Endothelial cell of umbilical vein (primary cell): ENCODE results near the gene PAK4. TPM values are rescaled to one million over a fixed set of nuclear protein-coding genes. Genes with fewer than 3 reads are reported as not detected.
"Not testable (repeated sequence)": the region's sequence is repeated elsewhere in the genome, so short reads cannot be mapped to it uniquely, and the experiment has no call there.

Experiments used
- BruUV-seq: library from RNA; stranded (reverse); fragments of 400-500 nt; replicated peaks from 2 replicates; lab custom pipeline; 2021; lab: Mats Ljungman, UMichigan
- CTCF ChIA-PET: fragments of 300-600, 350-600 bp; sonication (Branson Sonifier 250); formaldehyde crosslinking; loops from one replicate; lab custom pipeline; 2021; ENCODE audit warnings: antibody characterized with exemption, inconsistent platforms; lab: Charles Lee
- POLR2A ChIA-PET: fragments of 300-600, 350-600 bp; sonication (Branson Sonifier 250); formaldehyde crosslinking; loops from one replicate; lab custom pipeline; 2021; ENCODE audit warnings: antibody characterized with exemption, inconsistent platforms; lab: Charles Lee
- DNase-seq: peaks from one replicate; pipeline ENCODE4 v3.0.0-alpha.2; 2011; ENCODE audit warnings: low read depth, low spot score
- FAIRE-seq: peaks from 2 replicates; lab custom pipeline; 2011; peaks lifted over from hg19 to GRCh38; lab: Jason Lieb, UNC
- H2AFZ ChIP-seq: 2 replicates; pipeline ENCODE4 v1.6.0; 2012; ENCODE audit warnings: low read depth, low read length, control low read depth, inconsistent platforms
- H3K27ac ChIP-seq: 2 replicates; pipeline ENCODE4 v1.5.1; 2011; ENCODE audit warnings: low read depth, mild to moderate bottlenecking, control low read depth, low read length, moderate library complexity; ENCODE audit not compliant: insufficient read depth
- H3K27me3 ChIP-seq, 2 experiments: 2 replicates each; pipeline versions ENCODE4 v1.6.0 to v1.6.1; 2011; ENCODE audit warnings: low read length in 2 of 2, mixed read lengths in 1 of 2; ENCODE audit not compliant: control insufficient read depth in 2 of 2, insufficient read depth in 2 of 2
- H3K36me3 ChIP-seq, 2 experiments: 2 replicates in 1 of 2; 3 replicates in 1 of 2; pipeline ENCODE4 v1.5.1; 2011; ENCODE audit warnings: low read length in 2 of 2, mild to moderate bottlenecking in 1 of 2, moderate library complexity in 1 of 2; ENCODE audit not compliant: control insufficient read depth in 2 of 2, insufficient read depth in 2 of 2; ENCODE audit errors: extremely low read depth in 1 of 2
- H3K4me1 ChIP-seq: 3 replicates; pipeline ENCODE4 v1.5.1; 2011; ENCODE audit warnings: mild to moderate bottlenecking, low read length; ENCODE audit not compliant: control insufficient read depth, insufficient read depth; ENCODE audit errors: extremely low read depth
- H3K4me2 ChIP-seq: 2 replicates; pipeline ENCODE4 v1.6.1; 2011; ENCODE audit warnings: low read length, control low read depth, mixed read lengths; ENCODE audit not compliant: insufficient read depth
- H3K4me3 ChIP-seq, 3 experiments: fragments of 200-600 bp in 1 of 3; sonication (generic), shearing (Covaris generic) in 1 of 3; replicated peaks in 1 of 3; 2 replicates each; pipeline ENCODE4 v1.5.1; 2011 to 2016; ENCODE audit warnings: control low read depth in 3 of 3, low read length in 3 of 3, mild to moderate bottlenecking in 2 of 3, inconsistent platforms in 1 of 3, low read depth in 1 of 3, moderate library complexity in 1 of 3; ENCODE audit not compliant: insufficient read depth in 1 of 3
- H3K79me2 ChIP-seq: 2 replicates; pipeline ENCODE4 v1.6.0; 2012; ENCODE audit warnings: low read length, inconsistent platforms; ENCODE audit not compliant: control insufficient read depth, insufficient read depth
- H3K9ac ChIP-seq: replicated peaks from 2 replicates; pipeline ENCODE3; 2011; ENCODE audit warnings: low read length, control low read depth; ENCODE audit not compliant: insufficient read depth; ENCODE audit errors: extremely low read depth
- H3K9me1 ChIP-seq: replicated peaks from 3 replicates; pipeline ENCODE4 v1.6.0; 2011; ENCODE audit warnings: mild to moderate bottlenecking, low read length; ENCODE audit not compliant: control insufficient read depth, insufficient read depth; ENCODE audit errors: extremely low read depth
- H3K9me3 ChIP-seq: replicated peaks from 2 replicates; pipeline ENCODE4 v1.5.1; 2012; ENCODE audit warnings: low read length, inconsistent platforms; ENCODE audit not compliant: control insufficient read depth, insufficient read depth
- H4K20me1 ChIP-seq: replicated peaks from 2 replicates; pipeline ENCODE3; 2011; ENCODE audit warnings: mild to moderate bottlenecking, low read length; ENCODE audit not compliant: control insufficient read depth, insufficient read depth; ENCODE audit errors: extremely low read depth
- EZH2 ChIP-seq: IDR thresholded peaks from 2 replicates; pipeline ENCODE4 v1.6.1; 2012; ENCODE audit warnings: borderline replicate concordance, low read depth, mild to moderate bottlenecking, moderate library complexity, low read length, inconsistent platforms; ENCODE audit not compliant: severe bottlenecking
- FOS ChIP-seq: IDR thresholded peaks from 2 replicates; pipeline ENCODE4 v1.6.1; 2011; ENCODE audit warnings: mild to moderate bottlenecking, low read length, moderate library complexity, borderline replicate concordance; ENCODE audit not compliant: insufficient read depth
- GATA2 ChIP-seq: IDR thresholded peaks from 2 replicates; pipeline ENCODE4 v1.7.0; 2011; ENCODE audit warnings: low read depth, mild to moderate bottlenecking, moderate library complexity, mixed read lengths, low read length; ENCODE audit not compliant: insufficient read length, insufficient read depth
- JUN ChIP-seq: IDR thresholded peaks from 2 replicates; pipeline ENCODE4 v1.6.1; 2011; ENCODE audit warnings: borderline replicate concordance, low read depth; ENCODE audit not compliant: insufficient read length, insufficient read depth
- MAX ChIP-seq: IDR thresholded peaks from 2 replicates; pipeline ENCODE4 v1.6.1; 2011; ENCODE audit not compliant: insufficient read depth, insufficient read length
- MYC ChIP-seq: IDR thresholded peaks from one replicate; pipeline ENCODE4 v1.6.1; 2011; ENCODE audit warnings: mild to moderate bottlenecking, low read depth, low read length
- POLR2A ChIP-seq: IDR thresholded peaks from 2 replicates; pipeline ENCODE4 v1.6.1; 2012; ENCODE audit warnings: low read depth, mild to moderate bottlenecking, control low read depth, low read length
- POLR2AphosphoS5 ChIP-seq: IDR thresholded peaks from 2 replicates; pipeline ENCODE4 v1.6.1; 2012; ENCODE audit warnings: low read depth, mild to moderate bottlenecking, control low read depth, low read length, moderate library complexity; ENCODE audit not compliant: insufficient read depth
- dilution Hi-C: fragments of 300-500 bp; cut with MboI; formaldehyde crosslinking; loops from one replicate; pipeline ENCODE4 v1.15.0; 2019; ENCODE audit warnings: low sequenced_read_pairs; ENCODE audit not compliant: extremely low pct_ligation_motif_present
- intact Hi-C: fragments of 100-400 bp; cut with micrococcal nuclease; formaldehyde crosslinking; loops from one replicate; pipeline ENCODE4 v1.10.0; 2022
- polyA plus RNA-seq, 4 experiments: library from polyadenylated mRNA; depleted of rRNA in 3 of 4; stranded (reverse) in 3 of 4; unstranded in 1 of 4; fragments of >200 nt; gene quantifications; 2 replicates each; pipeline versions ENCODE4 v1.2.1 to v1.2.3, GENCODE V29; 2011 to 2012; ENCODE audit warnings: missing spikeins in 1 of 4
- total RNA-seq: library from RNA; stranded (reverse); gene quantifications from 2 replicates; pipeline ENCODE4 v1.2.3, GENCODE V29; 2021
- TF ChIP-seq, protein P1 (sequence below), 2 donors: IDR thresholded peaks; 1 replicate in 1 of 2; 2 replicates in 1 of 2; pipeline ENCODE4 v1.5.1; 2011; ENCODE audit warnings: low read length in 2 of 2, mild to moderate bottlenecking in 2 of 2, moderate library complexity in 2 of 2, control low read depth in 1 of 2, inconsistent platforms in 1 of 2, low read depth in 1 of 2; ENCODE audit not compliant: insufficient read depth in 1 of 2; ENCODE audit errors: extremely low read depth in 1 of 2

The PAK4 gene
- total and polyA plus RNA-seq, 2 donors (not counting 3 experiments of a cell fraction or from before 2014, with no cell fraction given): 39.8 to 55.4 TPM

DNA sequence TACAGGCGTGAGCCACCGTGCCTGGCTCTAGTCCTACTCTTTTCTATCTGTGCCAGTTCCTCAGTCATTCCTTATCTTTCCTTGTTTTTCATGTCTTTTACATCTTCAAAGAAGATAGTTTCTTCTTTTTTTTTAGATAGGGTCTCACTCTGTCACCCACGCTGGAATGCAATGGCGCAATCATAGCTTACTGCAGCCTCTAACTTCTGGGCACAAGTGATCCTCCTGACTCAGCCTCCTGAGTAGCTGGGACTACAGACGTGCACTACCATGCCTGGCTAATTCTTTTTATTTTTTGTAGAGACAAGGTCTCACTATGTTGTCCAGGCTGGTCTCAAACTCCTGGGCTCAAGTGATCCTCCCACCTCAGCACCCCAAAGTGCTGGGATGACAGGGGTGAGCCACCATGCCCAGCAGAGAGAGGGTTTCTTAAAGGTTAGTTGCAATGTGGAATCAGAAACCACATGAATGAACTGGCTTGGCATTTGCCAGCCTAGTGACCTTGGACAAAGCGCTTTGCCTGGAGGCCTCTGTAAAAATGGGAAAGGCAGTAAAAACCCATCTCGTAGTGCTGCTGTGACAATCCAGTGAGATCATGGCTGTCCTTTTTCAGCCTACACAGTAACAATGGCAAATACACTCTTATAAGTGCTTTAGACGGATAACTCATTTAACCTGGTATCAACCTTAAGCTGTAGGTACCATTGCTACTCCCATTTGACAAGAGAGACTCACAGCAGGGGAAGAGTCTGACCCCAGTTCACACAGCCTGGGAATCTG, 37.5 kb upstream of the PAK4 start:
- no peaks in the 10 kb centered on the region for H3K9me1 ChIP-seq
- ChIA-PET CTCF (interaction anchor here (0.9 to 2.1 kb wide), 3 partner anchors 10 to 325 kb away, joined by 3 to 5 read pairs (median 3); no protein-coding TSS in a partner anchor), POLR2A (no interaction called here)
- TF ChIP-seq POLR2AphosphoS5 (no peak), MYC (no peak), EZH2 (no peak), GATA2 (no peak), JUN (no peak), MAX (no peak), FOS (no peak), POLR2A (no peak)
- TF ChIP-seq, protein P1, sequence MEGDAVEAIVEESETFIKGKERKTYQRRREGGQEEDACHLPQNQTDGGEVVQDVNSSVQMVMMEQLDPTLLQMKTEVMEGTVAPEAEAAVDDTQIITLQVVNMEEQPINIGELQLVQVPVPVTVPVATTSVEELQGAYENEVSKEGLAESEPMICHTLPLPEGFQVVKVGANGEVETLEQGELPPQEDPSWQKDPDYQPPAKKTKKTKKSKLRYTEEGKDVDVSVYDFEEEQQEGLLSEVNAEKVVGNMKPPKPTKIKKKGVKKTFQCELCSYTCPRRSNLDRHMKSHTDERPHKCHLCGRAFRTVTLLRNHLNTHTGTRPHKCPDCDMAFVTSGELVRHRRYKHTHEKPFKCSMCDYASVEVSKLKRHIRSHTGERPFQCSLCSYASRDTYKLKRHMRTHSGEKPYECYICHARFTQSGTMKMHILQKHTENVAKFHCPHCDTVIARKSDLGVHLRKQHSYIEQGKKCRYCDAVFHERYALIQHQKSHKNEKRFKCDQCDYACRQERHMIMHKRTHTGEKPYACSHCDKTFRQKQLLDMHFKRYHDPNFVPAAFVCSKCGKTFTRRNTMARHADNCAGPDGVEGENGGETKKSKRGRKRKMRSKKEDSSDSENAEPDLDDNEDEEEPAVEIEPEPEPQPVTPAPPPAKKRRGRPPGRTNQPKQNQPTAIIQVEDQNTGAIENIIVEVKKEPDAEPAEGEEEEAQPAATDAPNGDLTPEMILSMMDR (IDR thresholded peaks at IDR 0.05; ENCODE audit: extremely low read depth in 1 of 2, insufficient read depth in 1 of 2, low read depth in 1 of 2, low read length in 2 of 2): no peak
- DNase-seq (no peak), FAIRE-seq (no peak)
- no peaks in the 10 kb centered on the region for H3K27me3 ChIP-seq
- no peaks in the 10 kb centered on the region for H3K36me3 ChIP-seq
- no TSS peak for BruUV-seq
- no peak overlapping the region for H2AFZ ChIP-seq
- no peak overlapping the region for H3K27ac ChIP-seq
- dilution Hi-C loops (no loop called here), intact Hi-C loops (no loop called here)
- H3K4me2 ChIP-seq: no peak overlapping the region
- no peaks in the 10 kb centered on the region for H4K20me1 ChIP-seq
- no peak overlapping the region for H3K4me3 ChIP-seq
- H3K4me1 ChIP-seq: peaks cover 8% of the 10 kb centered on the region
- H3K79me2 ChIP-seq: no peaks in the 10 kb centered on the region
- H3K9me3 ChIP-seq: no peaks in the 10 kb centered on the region
- H3K9ac ChIP-seq: no peak overlapping the region

DNA sequence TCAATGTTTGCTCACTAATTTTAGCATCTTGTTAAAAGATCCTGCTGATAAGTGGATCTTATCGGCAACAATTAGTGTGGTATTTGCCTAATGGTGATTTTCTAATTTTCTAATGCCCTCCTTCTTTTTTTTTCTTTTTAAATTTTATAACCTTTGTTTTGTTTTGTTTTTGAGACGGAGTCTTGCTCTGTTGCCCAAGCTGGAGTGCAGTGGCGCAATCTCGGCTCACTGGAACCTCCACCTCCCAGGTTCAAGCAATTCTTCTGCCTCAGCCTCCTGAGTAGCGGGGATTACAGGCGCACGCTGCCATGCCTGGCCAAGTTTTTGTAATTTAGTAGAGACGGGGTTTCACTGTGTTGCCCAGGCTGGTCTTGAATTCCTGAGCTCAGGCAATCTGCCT, 35.6 kb upstream of the PAK4 start:
- H3K27me3 ChIP-seq, H2AFZ ChIP-seq, H3K27ac ChIP-seq, intact Hi-C loops, H3K9me3 ChIP-seq, BruUV-seq, dilution Hi-C loops, H4K20me1 ChIP-seq, FAIRE-seq, H3K9me1 ChIP-seq, H3K4me2 ChIP-seq, POLR2A ChIA-PET, H3K4me3 ChIP-seq, H3K79me2 ChIP-seq, DNase-seq, H3K4me1 ChIP-seq, H3K36me3 ChIP-seq, H3K9ac ChIP-seq: not testable (repeated sequence)
- CTCF ChIA-PET: interaction anchor here (0.8 to 2.2 kb wide), 3 partner anchors 20 to 39 kb away, joined by 3 to 6 read pairs (median 3); no protein-coding TSS in a partner anchor
